Cortex of kidney (tissue), 1 donor: ENCODE measurements around the gene FUCA2.
A peak's percentile ranks its signal among the peaks of the same experiment; 100 is the strongest.
"Not testable (repeated sequence)": the region's sequence is repeated elsewhere in the genome, so short reads cannot be mapped to it uniquely, and the experiment has no call there.

Experiments used
- DNase-seq: peaks from one replicate; lab custom pipeline; 2025; lab: John Stamatoyannopoulos, UW

The FUCA2 gene

GRCh38 chr6:143496974-143497373 lies 14.5 kb downstream of the FUCA2 start:
- DNase-seq, result no peak

- DNase-seq, result no peak
Measured at GRCh38 chr6:143490775-143491174, 20.7 kb downstream of the FUCA2 start.

DNA sequence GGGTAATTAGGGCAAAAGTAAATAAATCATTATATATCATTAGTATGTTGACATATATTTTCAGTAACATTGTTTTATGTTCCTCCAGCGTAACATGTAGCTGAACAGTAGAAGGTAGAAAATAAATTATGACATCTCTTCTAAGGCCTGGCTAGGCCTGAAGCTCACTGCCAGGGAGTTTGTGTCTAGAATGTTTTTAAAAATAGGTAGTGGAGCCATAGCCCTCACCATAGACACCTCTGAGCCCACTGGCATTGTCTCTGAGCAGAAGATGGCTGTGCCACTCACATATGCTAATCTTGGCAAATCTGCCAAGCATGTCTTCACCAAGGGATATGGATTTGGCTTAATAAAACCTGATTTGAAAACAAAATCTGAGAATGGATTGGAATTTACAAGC lies 21.3 kb downstream of the FUCA2 start:
- no peak for DNase-seq

- no peak for DNase-seq
Measured at GRCh38 chr6:143486752-143487151, 24.8 kb downstream of the FUCA2 start.

GRCh38 chr6:143485967-143486366 lies 25.6 kb downstream of the FUCA2 start:
- DNase-seq, result no peak

DNA sequence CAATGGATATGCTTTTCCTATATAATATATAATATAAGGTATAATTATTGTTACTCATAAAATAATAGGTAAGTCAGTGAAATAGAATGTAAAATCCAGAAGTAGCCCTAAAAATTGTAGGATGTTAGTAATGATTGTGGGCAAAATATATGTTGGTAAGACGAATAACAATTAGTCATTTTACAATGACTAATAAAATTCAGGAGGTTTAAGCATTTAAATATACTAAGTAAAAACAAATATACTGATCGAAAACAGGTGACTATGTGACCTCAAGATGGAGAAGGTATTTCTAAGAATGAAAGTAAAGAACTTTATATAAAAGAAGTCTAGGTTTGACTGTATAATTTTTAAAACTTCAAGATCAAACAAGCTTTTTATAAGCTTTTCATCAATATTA lies 28.9 kb downstream of the FUCA2 start:
- no peak for DNase-seq

DNA sequence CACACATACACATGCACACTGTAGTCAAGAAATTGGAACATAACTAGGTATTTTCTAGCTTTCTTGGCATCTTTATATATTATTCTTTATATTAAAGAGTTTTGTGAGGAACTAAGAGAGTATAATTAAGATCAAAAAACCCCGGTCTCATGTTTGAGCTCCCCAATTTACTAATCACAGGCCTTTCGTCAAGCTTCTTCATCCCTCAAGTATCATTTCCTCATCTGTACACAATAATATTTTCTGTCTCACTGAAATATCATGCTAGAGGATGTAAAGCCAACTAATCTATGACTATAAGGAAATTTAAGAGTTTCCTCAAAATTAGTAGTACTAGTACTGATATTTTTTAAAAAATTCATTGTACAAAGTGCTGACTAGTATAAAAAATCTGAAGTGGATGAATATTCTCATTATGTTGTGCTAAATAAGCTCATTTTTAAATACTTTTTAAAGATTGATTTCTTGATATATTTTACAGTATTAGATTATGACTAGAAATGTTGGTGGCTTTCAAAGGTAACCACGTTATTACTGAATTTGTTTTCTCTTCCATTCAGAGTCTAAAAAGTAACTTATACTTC lies 32.9 kb downstream of the FUCA2 start:
- no peak for DNase-seq

- no peak for DNase-seq
Measured at GRCh38 chr6:143476545-143476944, 35.0 kb downstream of the FUCA2 start.

DNA sequence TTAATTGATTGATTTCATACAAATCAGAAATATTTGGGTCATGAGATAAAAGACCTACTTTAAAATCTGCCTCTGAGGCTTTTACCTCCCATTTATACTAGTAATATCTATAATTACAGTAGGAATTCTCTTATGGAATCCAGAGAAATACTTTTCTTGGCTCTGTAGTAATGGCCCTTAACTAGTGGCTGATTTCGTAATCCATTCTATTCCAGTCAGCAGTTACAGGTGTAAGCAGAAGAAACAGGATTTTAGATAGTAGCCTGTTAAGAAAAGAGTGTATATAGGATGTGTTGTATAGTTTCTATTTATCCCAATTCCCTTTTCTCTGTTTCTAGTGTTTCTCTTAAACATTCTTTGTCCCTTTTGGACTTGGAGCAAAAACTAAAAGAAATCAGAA lies 39.7 kb downstream of the FUCA2 start:
- no peak for DNase-seq

GRCh38 chr6:143468823-143469222 lies 42.7 kb downstream of the FUCA2 start:
- not testable (repeated sequence) for DNase-seq

DNA sequence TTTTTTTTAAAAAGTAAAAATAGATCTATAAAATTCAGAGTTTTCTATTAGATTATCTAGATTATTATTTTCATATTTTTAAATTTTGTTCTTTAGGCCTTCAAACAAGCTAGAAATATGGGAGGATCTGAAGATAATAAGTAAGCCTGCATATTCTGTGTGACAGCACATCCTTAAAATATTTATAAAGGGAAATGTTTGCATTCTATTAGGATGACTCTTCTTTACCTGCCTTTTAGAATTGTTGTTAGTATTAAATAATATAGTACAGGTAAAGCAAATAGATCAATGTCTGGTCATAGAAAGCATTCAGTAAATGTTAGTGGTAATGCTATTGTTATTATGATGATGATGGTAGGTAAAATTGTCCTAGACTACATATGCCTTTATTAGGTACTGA lies 43.5 kb downstream of the FUCA2 start:
- DNase-seq, result no peak

- no peak for DNase-seq
Measured at GRCh38 chr6:143465546-143465945, 46.0 kb downstream of the FUCA2 start.

GRCh38 chr6:143457563-143458359 lies 53.8 kb downstream of the FUCA2 start:
- no peak for DNase-seq

DNA sequence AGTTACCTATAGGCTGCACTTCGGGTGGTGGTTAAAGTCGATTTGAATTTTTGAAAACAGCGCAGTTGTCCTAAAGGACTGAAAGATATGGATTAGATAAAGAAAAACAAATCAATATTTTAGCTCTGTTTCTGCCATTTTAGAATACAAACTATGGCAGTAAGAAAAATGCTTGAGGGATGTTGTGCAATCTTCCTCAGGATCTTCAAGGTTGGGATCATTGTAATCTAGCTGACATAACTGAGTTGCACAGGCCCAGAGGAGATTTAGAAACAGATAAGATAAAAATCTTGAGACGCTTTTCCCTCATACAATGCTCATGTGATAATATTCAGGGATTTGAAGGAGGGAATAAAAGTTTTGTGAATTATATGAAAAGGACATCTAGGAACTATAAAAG lies 60.0 kb downstream of the FUCA2 start:
- DNase-seq, result no peak

DNA sequence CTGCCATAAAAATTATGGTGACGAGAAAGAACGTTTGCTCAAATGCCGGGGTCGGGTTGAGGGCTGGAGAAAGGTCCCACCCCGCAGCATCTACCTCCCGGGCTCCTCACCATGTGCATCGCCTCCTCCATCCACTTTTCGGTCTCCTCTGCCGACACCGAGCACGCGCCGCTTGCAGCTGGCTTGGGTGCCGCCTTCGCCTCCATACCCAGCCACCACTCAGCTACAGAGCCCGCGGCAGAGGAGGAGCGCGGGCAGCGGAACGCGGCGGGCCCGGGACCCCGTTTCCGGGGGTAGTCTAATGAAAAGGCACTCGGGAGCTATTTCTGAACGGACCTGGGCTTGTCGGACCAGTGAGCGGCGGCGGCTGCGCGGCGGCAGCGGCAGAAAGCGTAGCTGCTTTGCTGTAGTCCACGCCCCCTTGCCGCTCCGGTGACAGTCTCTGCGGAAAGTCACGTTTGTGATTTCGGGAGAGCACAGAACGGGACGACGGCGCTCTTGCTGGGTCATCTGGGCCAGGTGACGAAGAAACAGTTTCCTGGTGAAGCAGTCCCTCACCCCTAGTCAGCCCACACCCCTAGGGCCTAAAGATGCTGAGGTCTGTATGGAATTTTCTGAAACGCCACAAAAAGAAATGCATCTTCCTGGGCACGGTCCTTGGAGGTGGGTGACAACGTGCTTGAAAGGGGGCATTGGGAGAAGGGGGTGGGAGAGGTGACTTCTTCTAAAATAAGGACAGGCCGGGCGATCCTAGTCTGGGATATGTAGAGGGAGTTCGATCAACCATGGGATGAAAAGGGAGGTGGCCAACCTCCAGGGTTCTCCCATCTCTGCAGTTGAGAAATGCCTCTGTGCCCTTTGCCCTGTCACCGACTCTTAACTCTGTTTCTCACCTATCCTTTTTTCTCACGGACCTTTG lies 60.8 kb downstream of the FUCA2 start, which contains the start of the genes ADAT2 and PEX3:
Gene ADAT2 (minus strand): TSS at position 243 of the 919 bp plus-strand sequence. CDS start 37 bp downstream, at position 206.
Gene PEX3 (plus strand): TSS at position 353 of the 919 bp plus-strand sequence. CDS start 238 bp downstream, at position 591.
- peak; percentile 66 for DNase-seq

GRCh38 chr6:143449714-143450452 lies 61.6 kb downstream of the FUCA2 start:
- no peak for DNase-seq

- no peak for DNase-seq
Measured at GRCh38 chr6:143449082-143449713, 62.3 kb downstream of the FUCA2 start.

DNA sequence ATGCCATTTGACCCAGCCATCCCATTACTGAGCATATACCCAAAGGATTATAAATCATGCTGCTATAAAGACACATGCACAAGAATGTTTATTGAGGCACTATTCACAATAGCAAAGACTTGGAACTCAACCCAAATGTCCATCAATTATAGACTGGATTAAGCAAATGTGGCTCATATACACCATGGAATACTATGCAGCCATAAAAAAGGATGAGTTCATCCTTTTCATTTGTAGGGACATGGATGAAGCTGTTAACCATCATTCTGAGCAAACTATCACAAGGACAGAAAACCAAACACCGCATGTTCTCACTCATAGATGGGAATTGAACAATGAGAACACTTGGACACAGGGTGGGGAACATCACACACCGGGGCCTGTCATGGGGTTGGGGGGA lies 63.7 kb downstream of the FUCA2 start:
- not testable (repeated sequence) for DNase-seq
